KBM-7 (cell line): ENCODE data around the gene NOXA1.

Source experiments
- DNase-seq: peaks from one replicate; pipeline ENCODE4 v3.0.0-alpha.2; 2015
- in situ Hi-C: fragments of 300-500 bp; cut with MboI; formaldehyde crosslinking; loops from 2 replicates; pipeline ENCODE4 v1.14.3; 2020; ENCODE audit warnings: low sequenced_read_pairs, low pct_unique_long_range_greater_than_20kb, mixed read lengths

NOXA1 gene

DNA sequence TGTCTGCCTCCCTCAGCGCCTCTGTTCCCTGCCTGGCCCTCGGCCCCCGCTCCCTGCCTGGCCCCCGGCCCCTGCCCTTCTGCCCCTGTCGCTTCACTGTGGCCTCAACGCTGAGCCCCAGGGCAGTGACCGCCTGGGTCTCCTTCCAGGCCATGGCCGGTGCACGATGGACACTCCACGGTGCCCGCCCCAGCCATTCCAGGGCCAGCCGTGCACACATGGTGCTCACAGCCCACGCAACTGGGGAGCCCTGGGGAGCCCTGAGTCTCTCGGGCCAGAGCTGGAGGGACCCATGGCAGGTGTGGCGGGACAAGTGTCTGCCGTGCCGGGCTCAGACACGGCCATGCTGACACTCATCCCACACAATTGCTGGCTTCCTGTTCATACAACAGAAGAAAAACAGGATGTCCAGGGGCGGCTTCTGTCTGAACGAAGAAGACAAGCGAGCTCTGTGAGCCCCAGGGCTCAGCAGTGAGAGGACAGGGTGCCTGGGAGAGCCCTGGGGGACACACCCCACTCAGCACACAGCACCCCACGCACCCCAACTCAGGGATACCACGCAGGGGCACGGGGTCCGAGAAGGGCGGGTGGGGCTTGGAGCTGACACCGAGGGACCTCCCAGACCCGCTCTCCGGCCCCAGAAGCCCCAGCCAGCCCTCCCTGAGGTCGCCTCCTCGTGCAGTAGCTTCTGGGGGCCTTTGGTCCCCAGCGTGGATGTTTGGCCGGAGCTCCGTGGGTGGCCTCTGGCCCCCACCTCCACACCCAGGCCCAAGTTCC is 35.9 kb upstream of the NOXA1 start:
- in situ Hi-C loops: no loop called here
- peak; percentile 50 for DNase-seq

GRCh38 chr9:137387891-137388560 is 35.2 kb upstream of the NOXA1 start:
- in situ Hi-C loops: no loop called here
- DNase-seq: no peak

GRCh38 chr9:137388589-137389427 is 34.4 kb upstream of the NOXA1 start:
- no peak for DNase-seq
- in situ Hi-C loops: no loop called here

DNA sequence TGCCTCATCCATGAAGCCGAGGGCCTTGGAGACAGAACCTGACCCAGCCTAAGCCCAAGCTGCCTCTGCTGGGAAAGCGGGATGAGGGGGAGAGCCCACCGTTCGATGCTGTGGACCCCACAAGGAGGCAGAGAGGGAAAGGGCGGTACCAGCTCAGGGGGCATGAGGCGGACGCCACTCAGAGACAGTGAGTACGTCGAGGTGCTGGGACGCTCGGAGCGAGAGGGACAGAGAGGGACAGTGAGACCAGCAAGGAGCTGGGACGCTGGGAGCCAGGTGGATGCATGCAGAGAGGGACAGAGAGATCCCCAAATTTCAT is 33.8 kb upstream of the NOXA1 start:
- in situ Hi-C loops: no loop called here
- DNase-seq: no peak

DNA sequence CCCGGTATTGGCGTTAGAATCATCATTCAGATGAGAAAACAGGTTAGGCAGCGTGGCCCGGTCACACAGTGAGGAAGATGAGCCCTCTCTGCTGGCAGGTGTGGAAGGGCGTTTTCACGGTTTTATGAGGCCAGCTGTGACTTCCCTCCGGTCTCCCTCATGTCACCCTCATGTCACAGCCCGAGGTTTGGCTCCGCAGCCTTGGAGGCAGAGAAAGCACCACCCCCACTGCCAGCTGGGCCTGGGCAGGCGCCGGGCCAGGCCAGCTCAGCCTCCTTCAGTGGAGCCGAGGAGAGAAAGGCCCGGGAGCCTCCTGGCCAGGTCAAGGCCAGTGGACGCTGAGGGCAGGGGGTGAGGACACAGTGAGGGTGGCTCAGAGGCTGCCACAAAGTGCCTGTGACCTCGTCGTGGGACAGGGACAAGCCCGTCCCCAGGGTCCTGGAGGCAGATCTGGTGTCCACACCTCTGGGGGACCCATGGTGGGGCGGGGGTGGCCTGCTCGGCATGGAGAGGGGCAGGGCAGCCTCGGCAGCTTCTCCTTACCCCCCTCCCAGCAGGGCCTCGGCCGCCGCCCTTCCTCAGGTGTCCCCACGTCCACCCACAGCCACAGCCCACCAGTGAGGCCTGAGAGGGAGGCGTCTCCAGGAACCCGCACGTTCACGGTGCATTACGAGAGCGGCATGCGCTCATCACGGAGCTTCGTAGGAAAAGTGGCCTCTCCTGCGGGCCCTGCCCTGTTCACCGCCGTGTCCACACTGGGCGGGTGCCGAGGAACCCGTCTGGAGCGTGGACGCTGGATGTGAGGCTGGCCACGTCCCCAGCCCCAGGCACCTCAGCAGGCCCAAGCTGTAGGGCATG is 32.4 kb upstream of the NOXA1 start:
- DNase-seq: peak; percentile 49
- in situ Hi-C loops: no loop called here

- no peak for DNase-seq
- in situ Hi-C loops: no loop called here
Measured at GRCh38 chr9:137391411-137391754, 31.8 kb upstream of the NOXA1 start.

DNA sequence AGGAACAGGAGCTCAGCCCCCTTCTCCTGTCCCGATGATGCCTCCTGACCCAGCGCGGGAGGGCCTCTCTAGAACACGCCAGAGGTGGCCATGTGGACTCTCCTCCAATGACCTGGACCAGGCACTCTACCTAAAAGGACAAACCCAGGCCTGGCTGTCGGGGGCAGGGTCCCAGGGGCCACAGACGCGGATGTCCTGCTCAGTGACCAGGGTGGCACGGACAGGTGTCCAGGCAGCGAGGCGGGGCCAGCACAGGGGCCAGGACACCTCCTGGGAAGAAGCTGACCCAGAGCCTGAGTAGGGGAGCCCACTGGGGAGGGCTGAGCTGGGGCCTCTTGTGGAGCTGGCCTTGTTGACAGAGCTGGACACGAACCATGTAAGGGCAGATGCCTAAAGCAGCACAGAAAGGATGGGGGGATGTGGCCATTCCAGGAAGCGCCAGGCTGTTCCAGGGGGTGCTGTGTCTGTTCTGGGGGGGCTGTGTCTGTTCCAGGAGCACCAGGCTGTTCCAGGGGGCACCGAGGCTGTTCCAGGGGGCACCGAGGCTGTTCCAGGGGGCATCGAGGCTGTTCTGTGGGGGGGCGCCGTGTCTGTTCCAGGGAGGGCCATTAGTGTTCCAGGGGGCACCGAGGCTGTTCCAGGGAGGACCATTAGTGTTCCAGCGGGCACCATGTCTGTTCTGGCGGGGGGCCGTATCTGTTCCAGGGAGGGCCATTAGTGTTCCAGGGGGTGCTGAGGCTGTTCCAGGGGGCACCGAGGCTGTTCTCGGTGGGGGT is 30.8 kb upstream of the NOXA1 start:
- in situ Hi-C loops: no loop called here
- no peak for DNase-seq

DNA sequence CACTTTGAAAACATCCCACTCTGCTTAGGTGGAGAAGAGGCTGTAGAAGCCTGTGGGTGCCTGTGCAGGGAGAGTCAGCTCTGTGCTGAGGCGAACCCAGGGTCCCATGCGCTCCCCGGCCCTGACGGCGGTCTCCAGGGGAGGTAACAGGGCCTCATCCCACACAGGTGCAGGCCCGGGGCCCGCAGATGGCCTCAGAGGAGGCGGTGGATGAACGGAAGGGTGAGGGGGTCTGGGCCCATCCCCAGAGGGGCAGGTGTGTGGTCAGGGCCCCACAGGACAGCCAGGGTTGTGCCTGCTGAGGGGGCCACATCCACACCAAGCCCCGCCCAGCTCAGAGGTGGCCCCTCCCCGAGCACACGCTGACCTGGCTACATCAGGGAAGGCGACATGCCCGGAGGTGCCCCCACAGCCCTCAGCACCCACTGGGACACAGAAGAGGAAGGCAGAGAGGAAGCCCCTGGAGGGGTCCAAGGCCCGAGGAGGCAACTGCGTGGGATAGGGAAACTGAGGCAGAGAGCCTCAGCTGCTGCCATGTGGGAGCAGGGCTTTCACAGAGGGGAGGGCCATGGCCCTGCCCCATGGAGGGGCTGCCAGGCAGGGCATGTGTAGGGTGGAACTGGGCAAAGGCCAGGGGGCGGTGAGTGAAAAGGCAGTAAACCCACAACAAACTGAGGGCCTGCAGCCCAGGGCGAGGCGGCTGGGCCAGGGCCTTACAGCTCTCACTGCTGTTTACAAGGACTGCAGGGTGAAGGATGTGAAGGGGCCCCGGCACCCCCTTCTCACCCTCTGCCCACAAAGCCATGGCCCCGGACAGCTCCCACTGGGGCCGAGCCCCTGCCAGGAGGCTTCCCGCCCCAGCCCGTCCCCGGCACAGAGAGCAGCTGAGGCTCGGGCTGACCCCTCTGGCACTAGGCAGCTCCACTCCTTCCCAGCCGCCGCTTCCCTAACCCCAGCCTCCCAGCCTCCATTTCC is 29.7 kb upstream of the NOXA1 start:
- in situ Hi-C loops: no loop called here
- DNase-seq: no peak

GRCh38 chr9:137394866-137395665 is 28.1 kb upstream of the NOXA1 start:
- in situ Hi-C loops: no loop called here

DNA sequence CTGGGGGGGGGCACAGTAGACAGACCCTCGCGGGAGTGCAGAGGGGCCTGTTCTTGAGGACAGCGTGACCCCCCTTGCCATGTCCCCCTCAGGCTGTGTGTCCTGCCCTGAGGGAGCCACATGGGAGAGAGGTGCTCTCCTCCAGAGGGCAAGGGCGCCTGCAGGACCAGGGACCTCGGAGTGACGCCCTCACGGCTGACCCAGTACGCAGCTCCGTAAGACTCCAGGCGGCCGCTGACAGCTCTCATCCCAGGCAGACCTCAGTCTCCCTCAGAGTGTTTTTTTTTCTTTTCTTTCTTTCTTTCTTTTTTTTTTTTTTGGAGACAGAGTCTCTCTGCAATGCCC is 27.6 kb upstream of the NOXA1 start:
- no peak for DNase-seq
- in situ Hi-C loops: no loop called here

More at GRCh38 chr9:137394866-137395665, 28.1 kb upstream of the NOXA1 start:
- no peak for DNase-seq

DNA sequence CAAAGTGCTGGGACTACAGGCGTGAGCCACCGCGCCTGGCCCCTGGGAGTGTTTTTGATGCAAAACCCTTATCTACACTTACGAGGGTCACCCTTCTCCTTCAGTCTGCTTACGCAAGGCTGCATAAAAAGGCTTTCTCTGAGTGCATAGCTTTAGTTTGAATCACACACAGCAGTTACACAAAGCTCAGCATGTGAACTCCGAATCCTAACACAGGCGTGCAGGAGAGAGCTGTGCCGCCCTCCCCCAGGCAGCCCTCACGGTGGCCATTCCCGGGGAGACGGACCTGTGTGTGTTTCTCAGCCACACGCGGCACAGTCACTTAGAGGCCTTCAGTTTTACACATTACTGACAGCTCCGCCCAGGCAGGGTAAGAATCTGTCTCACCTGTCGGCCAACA is 27.0 kb upstream of the NOXA1 start:
- in situ Hi-C loops: no loop called here
- DNase-seq: no peak

DNA sequence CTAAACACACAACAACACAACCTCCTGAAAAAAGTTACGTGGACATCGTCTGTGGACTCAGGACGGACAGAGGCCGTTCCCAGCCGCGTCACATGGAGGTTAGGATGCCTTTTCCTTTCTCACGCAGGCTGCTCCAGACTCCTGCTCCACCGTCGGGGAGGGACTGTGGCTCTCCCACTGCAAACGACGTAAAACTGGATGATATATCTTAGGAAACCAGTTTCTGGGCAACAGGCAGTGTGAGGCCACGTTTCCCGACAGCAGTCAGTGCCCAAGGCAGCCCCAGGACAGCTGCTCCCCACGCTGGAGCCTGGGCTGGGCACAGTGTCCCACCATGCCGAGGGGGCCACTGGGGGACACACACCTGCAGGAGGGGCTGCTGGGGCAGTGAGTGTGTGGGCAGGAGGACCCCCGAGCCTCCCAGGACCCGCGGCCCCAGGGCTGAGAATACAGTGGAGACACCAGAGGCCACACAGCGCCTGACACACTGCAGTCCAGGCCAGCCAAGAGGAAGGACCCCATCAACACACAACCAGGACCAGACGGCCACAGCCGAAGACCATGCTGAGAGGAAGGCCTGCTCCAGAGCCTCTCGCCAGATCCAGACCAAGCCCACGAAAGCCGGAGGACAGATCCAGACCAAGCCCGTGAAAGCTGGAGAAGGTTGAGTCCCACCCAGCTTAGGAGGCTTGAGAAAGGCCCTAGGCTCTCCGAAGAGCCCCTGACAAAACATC is 26.4 kb upstream of the NOXA1 start:
- in situ Hi-C loops: no loop called here
- DNase-seq: no peak

GRCh38 chr9:137397675-137398423 is 25.3 kb upstream of the NOXA1 start:
- in situ Hi-C loops: no loop called here

GRCh38 chr9:137398561-137399468 is 24.4 kb upstream of the NOXA1 start:
- DNase-seq: no peak
- in situ Hi-C loops: no loop called here

More at GRCh38 chr9:137397675-137398423, 25.3 kb upstream of the NOXA1 start:
- no peak for DNase-seq

DNA sequence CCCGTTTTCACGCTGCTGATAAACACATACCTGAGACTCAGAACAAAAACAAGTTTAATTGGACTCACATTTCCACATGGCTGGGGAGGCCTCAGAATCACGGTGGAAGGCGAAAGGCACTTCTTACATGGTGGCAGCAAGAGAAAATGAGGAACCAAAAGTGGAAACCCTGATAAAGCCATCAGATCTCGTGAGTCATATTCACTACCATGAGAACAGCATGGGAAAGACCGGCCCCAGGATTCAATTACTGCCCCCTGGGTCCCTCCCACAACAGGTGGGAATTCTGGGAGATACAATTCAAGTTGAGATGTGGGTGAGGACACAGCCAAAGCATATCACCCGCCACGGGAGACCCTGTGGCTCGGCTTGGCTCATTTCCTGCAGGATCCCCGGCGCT is 20.4 kb upstream of the NOXA1 start:
- no peak for DNase-seq
- in situ Hi-C loops: loop anchor here (10.0 kb wide), 1 partner anchor 108 kb away; no protein-coding TSS in a partner anchor
